Common myeloid progenitor, CD34-positive (primary cell): ENCODE results near the gene TRIO.
A peak's percentile ranks its signal among the peaks of the same experiment; 100 is the strongest.

Experiments used
- CTCF ChIA-PET: fragments of 350-600 bp; sonication (Branson Sonifier 250); formaldehyde crosslinking; loops from one replicate; lab custom pipeline; 2021; ENCODE audit warnings: antibody characterized with exemption; lab: Charles Lee
- POLR2A ChIA-PET: fragments of 350-600 bp; sonication (Branson Sonifier 250); formaldehyde crosslinking; loops from one replicate; lab custom pipeline; 2021; ENCODE audit warnings: antibody characterized with exemption; lab: Charles Lee
- DNase-seq, 3 donors: peaks; one replicate each; pipeline versions ENCODE4 v3.0.0 to v3.0.0-alpha.2; 2013
- H3K27ac ChIP-seq, 2 experiments: 1 replicate in 1 of 2; 2 replicates in 1 of 2; pipeline ENCODE4 v1.7.0; 2013; ENCODE audit warnings: inconsistent platforms in 2 of 2, low read length in 2 of 2, mild to moderate bottlenecking in 2 of 2, low read depth in 1 of 2, moderate library complexity in 1 of 2; ENCODE audit not compliant: severe bottlenecking in 2 of 2, insufficient read depth in 1 of 2, poor library complexity in 1 of 2
- H3K27me3 ChIP-seq, 5 experiments: replicated peaks in 2 of 5; 1 replicate in 3 of 5; 2 replicates in 2 of 5; pipeline versions ENCODE4 v1.6.1 to v1.7.0; 2013; ENCODE audit warnings: low read length in 4 of 5, mild to moderate bottlenecking in 2 of 5, moderate library complexity in 2 of 5, inconsistent platforms in 1 of 5; ENCODE audit not compliant: insufficient read depth in 5 of 5, control insufficient read depth in 4 of 5
- H3K36me3 ChIP-seq, 4 experiments: 1 replicate in 2 of 4; 2 replicates in 2 of 4; pipeline versions ENCODE4 v1.6.1 to v1.7.0; 2013; ENCODE audit warnings: low read length in 3 of 4, control low read depth in 1 of 4, mild to moderate bottlenecking in 1 of 4; ENCODE audit not compliant: control insufficient read depth in 4 of 4, insufficient read depth in 4 of 4
- H3K4me1 ChIP-seq, 4 experiments: 1 replicate in 3 of 4; 2 replicates in 1 of 4; pipeline versions ENCODE4 v1.6.1 to v1.7.1; 2013; ENCODE audit warnings: low read length in 3 of 4, mild to moderate bottlenecking in 3 of 4, control low read depth in 1 of 4, inconsistent platforms in 1 of 4, moderate library complexity in 1 of 4; ENCODE audit not compliant: control insufficient read depth in 4 of 4, insufficient read depth in 4 of 4; ENCODE audit errors: control extremely low read depth in 1 of 4
- H3K4me3 ChIP-seq, 7 experiments: 1 replicate in 4 of 7; 2 replicates in 3 of 7; pipeline versions ENCODE4 v1.5.1 to v1.7.0; 2013; ENCODE audit warnings: mild to moderate bottlenecking in 7 of 7, low read length in 6 of 7, moderate library complexity in 6 of 7, inconsistent platforms in 2 of 7, low read depth in 2 of 7, control low read depth in 1 of 7; ENCODE audit not compliant: insufficient read depth in 4 of 7, control insufficient read depth in 1 of 7; ENCODE audit errors: extremely low read depth in 1 of 7
- H3K9me3 ChIP-seq, 5 experiments: 1 replicate in 4 of 5; 2 replicates in 1 of 5; pipeline versions ENCODE4 v1.6.1 to v1.7.1; 2013; ENCODE audit warnings: low read length in 4 of 5, mild to moderate bottlenecking in 2 of 5, inconsistent platforms in 1 of 5, low read depth in 1 of 5, moderate library complexity in 1 of 5; ENCODE audit not compliant: control insufficient read depth in 4 of 5, insufficient read depth in 2 of 5; ENCODE audit errors: control extremely low read depth in 1 of 5
- WGBS: methylation state at CpG from one replicate; pipeline ENCODE4 v1.1.5; 2013; ENCODE audit not compliant: insufficient coverage; 5-methylcytosine and 5-hydroxymethylcytosine counted together

TRIO gene

GRCh38 chr5:14267991-14268708 is 125.0 kb downstream of the TRIO start:
- peak overlapping the region in 1 of 2 experiments; percentile 16 for H3K27ac ChIP-seq
- DNase-seq: peak in 1 of 3 donors; percentile 45
- 94% methylated on average over 4 of the region's 6 CpGs for WGBS
- CTCF ChIA-PET: interaction anchor here (1.1 to 6.1 kb wide), 8 partner anchors 19 to 279 kb away, joined by 3 to 57 read pairs (median 14); partner anchors contain the start of gene TRIO
- POLR2A ChIA-PET: no interaction called here
- peaks cover 0 to 48% (median 24%) of the 10 kb centered on the region in 4 experiments for H3K4me1 ChIP-seq
- H3K4me3 ChIP-seq: no peak overlapping the region
- H3K36me3 ChIP-seq: peaks cover 0 to 8% (median 1%) of the 10 kb centered on the region in 4 experiments
- no peaks in the 10 kb centered on the region for H3K27me3 ChIP-seq
- no peaks in the 10 kb centered on the region for H3K9me3 ChIP-seq

DNA sequence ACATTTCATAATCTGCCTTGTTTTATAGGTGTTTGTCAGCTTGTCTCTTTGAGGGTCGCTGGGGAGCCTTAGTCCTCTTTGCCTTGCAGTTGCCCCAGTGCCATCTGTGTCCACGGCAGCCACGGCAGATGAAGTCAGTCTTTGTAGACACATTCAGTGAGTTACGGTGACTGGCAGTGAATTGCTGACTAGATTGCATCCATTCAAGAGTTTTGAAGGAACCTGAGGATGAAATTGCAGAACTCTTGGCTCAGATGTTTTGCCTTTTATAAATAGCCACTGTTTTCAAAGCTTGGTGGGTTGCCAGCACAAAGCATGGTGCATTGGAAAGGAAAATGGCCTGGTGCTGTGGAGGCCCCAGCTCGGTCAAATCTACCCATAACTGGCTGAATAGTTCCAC is 125.6 kb downstream of the TRIO start:
- ChIA-PET CTCF (interaction anchor here (1.3 to 6.1 kb wide), 9 partner anchors 9 to 280 kb away, joined by 3 to 57 read pairs (median 17); partner anchors contain the start of gene TRIO), POLR2A (interaction anchor here (0.6 kb wide), 1 partner anchor 288 kb away, joined by 3 read pairs; no protein-coding TSS in a partner anchor)
- Histone ChIP-seq H3K4me3 (no peak overlapping the region), H3K27me3 (no peaks in the 10 kb centered on the region), H3K27ac (no peak overlapping the region), H3K36me3 (peaks cover 0 to 10% (median 1%) of the 10 kb centered on the region in 4 experiments), H3K9me3 (no peaks in the 10 kb centered on the region), H3K4me1 (peaks cover 0 to 46% (median 24%) of the 10 kb centered on the region in 4 experiments)
- 88% methylated on average over 5 of the region's 5 CpGs for WGBS
- DNase-seq: no peak

GRCh38 chr5:14269395-14269794 is 126.3 kb downstream of the TRIO start:
- Histone ChIP-seq H3K27me3 (no peaks in the 10 kb centered on the region), H3K27ac (no peak overlapping the region), H3K4me1 (peaks cover 0 to 41% (median 24%) of the 10 kb centered on the region in 4 experiments), H3K9me3 (no peaks in the 10 kb centered on the region), H3K4me3 (no peak overlapping the region), H3K36me3 (peaks cover 0 to 10% (median 1%) of the 10 kb centered on the region in 4 experiments)
- ChIA-PET CTCF (interaction anchor here (0.7 to 6.1 kb wide), 23 partner anchors 9 to 280 kb away, joined by 3 to 57 read pairs (median 4); partner anchors contain the start of gene TRIO), POLR2A (interaction anchor here (0.6 kb wide), 1 partner anchor 289 kb away, joined by 3 read pairs; no protein-coding TSS in a partner anchor)
- 100% methylated on average over 2 of the region's 2 CpGs for WGBS
- no peak for DNase-seq

GRCh38 chr5:14270209-14270702 is 127.1 kb downstream of the TRIO start:
- ChIA-PET POLR2A (no interaction called here), CTCF (interaction anchor here (0.7 to 6.1 kb wide), 39 partner anchors 10 to 293 kb away, joined by 3 to 57 read pairs (median 4); partner anchors contain the start of gene TRIO)
- Histone ChIP-seq H3K4me1 (peaks cover 0 to 39% (median 19%) of the 10 kb centered on the region in 4 experiments), H3K27ac (no peak overlapping the region), H3K27me3 (no peaks in the 10 kb centered on the region), H3K36me3 (peaks cover 0 to 10% (median 1%) of the 10 kb centered on the region in 4 experiments), H3K4me3 (no peak overlapping the region), H3K9me3 (no peaks in the 10 kb centered on the region)
- WGBS: 13% methylated on average over 2 of the region's 3 CpGs
- DNase-seq: peak; percentile 62 to 78 (median 73)

- Histone ChIP-seq H3K27me3 (no peaks in the 10 kb centered on the region), H3K27ac (no peak overlapping the region), H3K9me3 (no peaks in the 10 kb centered on the region), H3K36me3 (peaks cover 0 to 10% (median 3%) of the 10 kb centered on the region in 4 experiments), H3K4me3 (no peak overlapping the region), H3K4me1 (peaks cover 0 to 29% (median 8%) of the 10 kb centered on the region in 4 experiments)
- POLR2A ChIA-PET: no interaction called here
- CTCF ChIA-PET: interaction anchor here (5.3 to 6.1 kb wide), 2 partner anchors 130 to 163 kb away, joined by 45 to 57 read pairs; partner anchors contain the start of gene TRIO
- no peak for DNase-seq
- 100% methylated on average over 1 of the region's 4 CpGs for WGBS
These were observed 129.5 kb downstream of the TRIO start for GRCh38 chr5:14272548-14273205.

- H3K4me1 ChIP-seq: peaks cover 0 to 23% (median 5%) of the 10 kb centered on the region in 4 experiments
- CTCF ChIA-PET: interaction anchor here (5.3 to 6.1 kb wide), 2 partner anchors 130 to 164 kb away, joined by 45 to 57 read pairs; partner anchors contain the start of gene TRIO
- 96% methylated on average over 4 of the region's 7 CpGs for WGBS
These were observed 130.1 kb downstream of the TRIO start for GRCh38 chr5:14273207-14273767.

More at GRCh38 chr5:14273207-14273767, 130.1 kb downstream of the TRIO start:
- Histone ChIP-seq H3K27ac (no peak overlapping the region), H3K9me3 (no peaks in the 10 kb centered on the region), H3K36me3 (peaks cover 2 to 10% (median 3%) of the 10 kb centered on the region in 4 experiments), H3K27me3 (no peaks in the 10 kb centered on the region), H3K4me3 (no peak overlapping the region)
- POLR2A ChIA-PET: no interaction called here
- DNase-seq: no peak
